ENCODE results near the gene GPR158.

DNA sequence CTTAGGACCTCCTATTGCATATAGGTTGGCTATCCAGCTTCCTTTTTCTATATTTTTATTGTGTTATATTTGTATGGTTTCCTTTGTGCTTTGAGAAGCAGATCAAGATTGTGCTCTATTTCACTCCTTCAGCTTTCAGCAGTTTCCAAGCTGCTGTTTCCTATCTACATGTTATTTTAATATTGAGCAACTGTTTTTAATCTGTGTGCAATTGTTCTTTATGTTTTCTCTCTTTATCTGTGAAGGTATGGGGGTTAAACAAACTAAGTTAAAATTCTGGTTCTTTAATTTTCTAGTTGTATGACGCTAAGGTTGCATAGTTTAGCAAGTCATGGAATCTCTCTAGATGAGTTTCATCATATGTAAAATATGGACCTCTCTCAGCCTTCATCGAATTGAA lies 251.0 kb downstream of the GPR158 start:
- TF ChIP-seq POLR2AphosphoS5 (IDR thresholded peaks at IDR 0.05; ENCODE audit: low read depth, low read length) (no peak), POLR2A (IDR thresholded peaks at IDR 0.05; ENCODE audit: low read depth, low read length) (no peak)

All from GM12892 (cell line).